Stromal cell of bone marrow (primary cell): Measurements from ENCODE around the gene HSPG2.
"Not testable (repeated sequence)": the region's sequence is repeated elsewhere in the genome, so short reads cannot be mapped to it uniquely, and the experiment has no call there.

Experiments used
- DNase-seq: peaks from one replicate; pipeline ENCODE4 v3.0.0-alpha.2; 2012; ENCODE audit warnings: low read depth

The HSPG2 gene

GRCh38 chr1:21783679-21784603 lies 153.2 kb downstream of the HSPG2 start:
- DNase-seq = peak; percentile 65

- peak; percentile 94 for DNase-seq
These were observed 154.0 kb downstream of the HSPG2 start, which contains the start of gene USP48 for GRCh38 chr1:21782868-21783678. Gene USP48 (minus strand): TSS chr1:21783149. CDS start chr1:21782957, 192 bp downstream.

GRCh38 chr1:21782349-21782867 lies 154.7 kb downstream of the HSPG2 start:
- DNase-seq = peak; percentile 44

GRCh38 chr1:21781815-21782348 lies 155.2 kb downstream of the HSPG2 start:
- DNase-seq = peak; percentile 12

GRCh38 chr1:21779613-21780521 lies 157.2 kb downstream of the HSPG2 start:
- DNase-seq = no peak

GRCh38 chr1:21778405-21778727 lies 158.7 kb downstream of the HSPG2 start:
- no peak for DNase-seq

GRCh38 chr1:21776925-21777324 lies 160.2 kb downstream of the HSPG2 start:
- not testable (repeated sequence) for DNase-seq

GRCh38 chr1:21775985-21776562 lies 161.0 kb downstream of the HSPG2 start:
- no peak for DNase-seq

GRCh38 chr1:21775550-21775914 lies 161.6 kb downstream of the HSPG2 start:
- DNase-seq = no peak

- no peak for DNase-seq
These were observed 162.1 kb downstream of the HSPG2 start for GRCh38 chr1:21774835-21775549.

GRCh38 chr1:21773585-21773984 lies 163.5 kb downstream of the HSPG2 start:
- no peak for DNase-seq
